DOHH2 (cell line): Measurements from ENCODE around the gene IGSF3.
"Not testable (repeated sequence)": the region's sequence is repeated elsewhere in the genome, so short reads cannot be mapped to it uniquely, and the experiment has no call there.

ENCODE experiments used
- H3F3A ChIP-seq: fragments of 200-600 bp; sonication (generic), shearing (Covaris generic); 2 replicates; pipeline ENCODE4 v1.6.0; 2016; ENCODE audit warnings: antibody characterized with exemption, mild to moderate bottlenecking; ENCODE audit not compliant: control insufficient read depth, insufficient read depth
- H3K27ac ChIP-seq: fragments of 200-600 bp; sonication (generic); 2 replicates; pipeline ENCODE4 v1.5.1; 2014; ENCODE audit warnings: low read depth, mild to moderate bottlenecking, low read length, moderate library complexity
- H3K27me3 ChIP-seq: fragments of 200-600 bp; sonication (generic); 2 replicates; pipeline ENCODE4 v1.6.1; 2014; ENCODE audit warnings: mild to moderate bottlenecking, low read length, mixed read lengths; ENCODE audit not compliant: control insufficient read depth
- H3K36me3 ChIP-seq: fragments of 200-600 bp; sonication (generic); 2 replicates; pipeline ENCODE4 v1.6.1; 2014; ENCODE audit warnings: mild to moderate bottlenecking, low read length, moderate library complexity, mixed read lengths; ENCODE audit not compliant: control insufficient read depth
- H3K4me1 ChIP-seq: fragments of 200-600 bp; sonication (generic); 2 replicates; pipeline ENCODE4 v1.6.1; 2014; ENCODE audit warnings: mild to moderate bottlenecking, low read length, mixed read lengths; ENCODE audit not compliant: control insufficient read depth
- H3K4me2 ChIP-seq: fragments of 200-600 bp; sonication (generic); 2 replicates; pipeline ENCODE4 v1.6.0; 2014; ENCODE audit warnings: mild to moderate bottlenecking, low read length, moderate library complexity
- H3K4me3 ChIP-seq: fragments of 200-600 bp; sonication (generic); 2 replicates; pipeline ENCODE4 v1.5.1; 2014; ENCODE audit warnings: mild to moderate bottlenecking, low read length, mixed read lengths
- H3K79me2 ChIP-seq: fragments of 200-600 bp; sonication (generic); 2 replicates; pipeline ENCODE4 v1.6.1; 2014; ENCODE audit warnings: mild to moderate bottlenecking, low read length, mixed read lengths; ENCODE audit not compliant: control insufficient read depth
- H3K9me2 ChIP-seq: fragments of 200-600 bp; sonication (generic); replicated peaks from 2 replicates; pipeline ENCODE4 v1.6.1; 2014; ENCODE audit warnings: mild to moderate bottlenecking, low read length, mixed read lengths; ENCODE audit not compliant: control insufficient read depth
- H3K9me3 ChIP-seq: fragments of 200-600 bp; sonication (generic); 2 replicates; pipeline ENCODE4 v1.6.1; 2014; ENCODE audit warnings: antibody characterized with exemption, low read length, mixed read lengths; ENCODE audit not compliant: control insufficient read depth, insufficient read depth
- H4K20me1 ChIP-seq: fragments of 200-600 bp; sonication (generic); 2 replicates; pipeline ENCODE4 v1.6.0; 2014; ENCODE audit warnings: low read depth, mild to moderate bottlenecking, antibody characterized with exemption, low read length, moderate library complexity; ENCODE audit not compliant: control insufficient read depth, insufficient read depth
- CTCF ChIP-seq: fragments of 200-600 bp; sonication (generic); IDR thresholded peaks from one replicate; pipeline ENCODE4 v1.5.1; 2014; ENCODE audit warnings: antibody characterized with exemption, mild to moderate bottlenecking, low read depth, low read length; ENCODE audit not compliant: poor library complexity, severe bottlenecking
- EZH2phosphoT487 ChIP-seq: fragments of 200-600 bp; sonication (generic); IDR thresholded peaks from 2 replicates; pipeline ENCODE4 v1.6.1; 2017; ENCODE audit warnings: borderline replicate concordance, mild to moderate bottlenecking, antibody characterized with exemption, low read length, moderate library complexity, mixed read lengths

The IGSF3 gene

GRCh38 chr1:116628448-116628847, 39.1 kb downstream of the IGSF3 start:
- Histone ChIP-seq H3K36me3 (no peaks in the 10 kb centered on the region), H3K4me1 (0 out of 2 replicates have a peak, but pooled peaks cover 3% of the 10 kb centered on the region), H3K9me3 (no peaks in the 10 kb centered on the region), H3F3A (no peaks in the 10 kb centered on the region), H3K27ac (no peak overlapping the region), H3K79me2 (no peaks in the 10 kb centered on the region), H3K4me2 (no peak overlapping the region), H3K4me3 (no peak overlapping the region), H3K9me2 (no peaks in the 10 kb centered on the region), H3K27me3 (no peaks in the 10 kb centered on the region), H4K20me1 (no peaks in the 10 kb centered on the region)
- TF ChIP-seq CTCF = no peak
- no peak for TF ChIP-seq EZH2phosphoT487

GRCh38 chr1:116627357-116627756, 40.2 kb downstream of the IGSF3 start:
- not testable (repeated sequence) for H3K27me3 ChIP-seq, H3F3A ChIP-seq, H3K27ac ChIP-seq, H3K4me1 ChIP-seq, H3K4me2 ChIP-seq, H3K9me2 ChIP-seq, H3K9me3 ChIP-seq, H3K36me3 ChIP-seq, H4K20me1 ChIP-seq, H3K79me2 ChIP-seq, H3K4me3 ChIP-seq

GRCh38 chr1:116626915-116627314, 40.6 kb downstream of the IGSF3 start:
- H3K9me2 ChIP-seq, H3K4me3 ChIP-seq, H3K79me2 ChIP-seq, H4K20me1 ChIP-seq, H3K9me3 ChIP-seq, H3K27ac ChIP-seq, H3F3A ChIP-seq, H3K4me1 ChIP-seq, H3K36me3 ChIP-seq, H3K4me2 ChIP-seq, H3K27me3 ChIP-seq: not testable (repeated sequence)

- H3F3A ChIP-seq, H4K20me1 ChIP-seq, H3K4me2 ChIP-seq, H3K27ac ChIP-seq, H3K9me2 ChIP-seq, H3K4me3 ChIP-seq, H3K4me1 ChIP-seq, H3K79me2 ChIP-seq, H3K36me3 ChIP-seq, H3K9me3 ChIP-seq, H3K27me3 ChIP-seq: not testable (repeated sequence)
Observed at GRCh38 chr1:116625155-116625554, 42.4 kb downstream of the IGSF3 start.

GRCh38 chr1:116624040-116624439, 43.5 kb downstream of the IGSF3 start:
- no peaks in the 10 kb centered on the region for H3K27me3 ChIP-seq
- no peak overlapping the region for H3K4me2 ChIP-seq
- H3K4me3 ChIP-seq = no peak overlapping the region
- H3K79me2 ChIP-seq = no peaks in the 10 kb centered on the region
- H3K27ac ChIP-seq = no peak overlapping the region
- no peaks in the 10 kb centered on the region for H3F3A ChIP-seq
- H4K20me1 ChIP-seq = no peaks in the 10 kb centered on the region
- no peak for TF ChIP-seq EZH2phosphoT487
- TF ChIP-seq CTCF = no peak
- no peaks in the 10 kb centered on the region for H3K36me3 ChIP-seq
- 0 out of 2 replicates have a peak, but pooled peaks cover 3% of the 10 kb centered on the region for H3K4me1 ChIP-seq
- no peaks in the 10 kb centered on the region for H3K9me3 ChIP-seq
- H3K9me2 ChIP-seq = no peaks in the 10 kb centered on the region

- H3F3A ChIP-seq, H3K36me3 ChIP-seq, H4K20me1 ChIP-seq, H3K9me2 ChIP-seq, H3K27ac ChIP-seq, H3K27me3 ChIP-seq, H3K4me2 ChIP-seq, H3K4me1 ChIP-seq, H3K4me3 ChIP-seq, H3K9me3 ChIP-seq, H3K79me2 ChIP-seq: not testable (repeated sequence)
Observed at GRCh38 chr1:116622496-116622895, 45.0 kb downstream of the IGSF3 start.

GRCh38 chr1:116621756-116622155, 45.8 kb downstream of the IGSF3 start:
- not testable (repeated sequence) for H3K27ac ChIP-seq, H3K36me3 ChIP-seq, H3K9me3 ChIP-seq, H3K4me3 ChIP-seq, H3K4me2 ChIP-seq, H4K20me1 ChIP-seq, H3K9me2 ChIP-seq, H3K79me2 ChIP-seq, H3K27me3 ChIP-seq, H3K4me1 ChIP-seq, H3F3A ChIP-seq
